Esophagus squamous epithelium (tissue), 5 donors: ENCODE results near the gene NETO1. TPM values are rescaled to one million over a fixed set of nuclear protein-coding genes. Genes with fewer than 3 reads are reported as not detected.

Experiments
- DNase-seq: peaks from one replicate; lab custom pipeline; 2025; lab: John Stamatoyannopoulos, UW
- H3K27ac ChIP-seq, 4 donors: fragments of 200-600 bp; sonication (generic); one replicate each; pipeline ENCODE4 v1.5.1; 2016 to 2019; ENCODE audit warnings: mild to moderate bottlenecking in 1 of 4
- H3K27me3 ChIP-seq, 4 donors: fragments of 200-600 bp; sonication (generic); 1 replicate in 3 of 4; 2 replicates in 1 of 4; pipeline versions ENCODE4 v1.5.1 to v1.6.0; 2017 to 2021; ENCODE audit warnings: antibody characterized with exemption in 1 of 4
- H3K36me3 ChIP-seq, 3 donors: fragments of 200-600 bp; sonication (generic); one replicate each; pipeline ENCODE4 v1.5.1; 2016 to 2019
- H3K4me1 ChIP-seq, 3 donors: fragments of 200-600 bp; sonication (generic); one replicate each; pipeline ENCODE4 v1.5.1; 2017 to 2019
- H3K4me3 ChIP-seq, 4 donors: fragments of 200-600 bp; sonication (generic); 1 replicate in 3 of 4; 2 replicates in 1 of 4; pipeline ENCODE4 v1.5.1; 2016 to 2019; ENCODE audit warnings: mild to moderate bottlenecking in 2 of 4, moderate library complexity in 1 of 4
- H3K9me3 ChIP-seq, 3 donors: fragments of 200-600 bp; sonication (generic); one replicate each; pipeline ENCODE4 v1.5.1; 2016 to 2019
- POLR2A ChIP-seq, 4 donors: fragments of 450-650 bp; IDR thresholded peaks; one replicate each; pipeline ENCODE4 v1.6.1; 2017; ENCODE audit warnings: antibody characterized with exemption in 4 of 4, mild to moderate bottlenecking in 4 of 4, moderate library complexity in 3 of 4
- WGBS, 2 donors: methylation state at CpG; one replicate each; pipeline ENCODE4 v1.1.5; 2018; 5-methylcytosine and 5-hydroxymethylcytosine counted together
- intact Hi-C: fragments of 100-400 bp; cut with DNase I; formaldehyde crosslinking; loops from one replicate; pipeline ENCODE4 v1.15.0; 2022
- total RNA-seq, 4 donors: library from RNA; depleted of rRNA; stranded (reverse); fragments of >200 nt; gene quantifications; one replicate each; pipeline ENCODE4 v1.1.0, GENCODE V29; 2016
- TF ChIP-seq, protein P1 (sequence below), 6 experiments: fragments of 450-650 bp in 4 of 6; fragments of 200-600 bp in 2 of 6; sonication (generic) in 2 of 6; IDR thresholded peaks; one replicate each; pipeline ENCODE4 v1.5.1; 2016 to 2019; ENCODE audit warnings: antibody characterized with exemption in 6 of 6, mild to moderate bottlenecking in 4 of 6, moderate library complexity in 4 of 6
- donor health status: DM: yes; HTN: yes; CAD: no.

Gene NETO1
- total RNA-seq, 4 donors from 2014 or later = 0.76 TPM; not detected in 3

DNA sequence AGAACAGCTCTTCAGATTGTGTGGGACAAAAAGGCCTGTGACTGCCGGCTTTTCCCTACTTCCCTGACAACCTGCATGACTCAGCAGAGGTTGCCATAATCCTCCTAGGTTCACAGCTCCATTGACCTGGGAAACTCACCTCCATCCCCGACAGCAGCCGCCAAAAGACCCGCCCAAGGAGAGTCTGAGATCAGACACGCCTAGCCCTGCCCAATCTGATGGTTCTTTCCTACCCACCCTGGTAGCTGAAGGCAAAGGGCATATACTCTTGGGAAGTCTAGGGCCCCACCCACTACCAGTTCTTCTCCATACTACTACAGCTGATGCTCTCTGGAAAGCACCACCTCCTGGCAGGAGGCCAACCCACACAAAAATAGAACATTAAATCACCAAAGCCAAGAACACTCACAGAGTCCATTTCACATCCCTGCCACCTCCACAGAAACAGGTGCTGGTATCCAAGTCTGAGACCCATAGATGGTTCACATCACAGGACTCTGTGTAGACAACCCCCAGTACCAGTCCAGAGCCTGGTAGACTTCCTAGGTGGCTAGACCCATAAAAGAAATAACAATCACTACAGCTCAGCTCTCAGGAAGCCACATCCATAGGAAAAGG, 140.6 kb downstream of the NETO1 start:
- no peak overlapping the region for H3K4me3 ChIP-seq
- TF ChIP-seq POLR2A (IDR thresholded peaks at IDR 0.05) = no peak
- TF ChIP-seq, protein P1, sequence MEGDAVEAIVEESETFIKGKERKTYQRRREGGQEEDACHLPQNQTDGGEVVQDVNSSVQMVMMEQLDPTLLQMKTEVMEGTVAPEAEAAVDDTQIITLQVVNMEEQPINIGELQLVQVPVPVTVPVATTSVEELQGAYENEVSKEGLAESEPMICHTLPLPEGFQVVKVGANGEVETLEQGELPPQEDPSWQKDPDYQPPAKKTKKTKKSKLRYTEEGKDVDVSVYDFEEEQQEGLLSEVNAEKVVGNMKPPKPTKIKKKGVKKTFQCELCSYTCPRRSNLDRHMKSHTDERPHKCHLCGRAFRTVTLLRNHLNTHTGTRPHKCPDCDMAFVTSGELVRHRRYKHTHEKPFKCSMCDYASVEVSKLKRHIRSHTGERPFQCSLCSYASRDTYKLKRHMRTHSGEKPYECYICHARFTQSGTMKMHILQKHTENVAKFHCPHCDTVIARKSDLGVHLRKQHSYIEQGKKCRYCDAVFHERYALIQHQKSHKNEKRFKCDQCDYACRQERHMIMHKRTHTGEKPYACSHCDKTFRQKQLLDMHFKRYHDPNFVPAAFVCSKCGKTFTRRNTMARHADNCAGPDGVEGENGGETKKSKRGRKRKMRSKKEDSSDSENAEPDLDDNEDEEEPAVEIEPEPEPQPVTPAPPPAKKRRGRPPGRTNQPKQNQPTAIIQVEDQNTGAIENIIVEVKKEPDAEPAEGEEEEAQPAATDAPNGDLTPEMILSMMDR (IDR thresholded peaks at IDR 0.05) = no peak
- no peaks in the 10 kb centered on the region for H3K36me3 ChIP-seq
- no peak for DNase-seq
- no peaks in the 10 kb centered on the region for H3K4me1 ChIP-seq
- WGBS, 2 donors = 40% methylated on average over 2 of the region's 5 CpGs; no CpG with 5 or more reads in 1 of the 2 donors
- no peak overlapping the region for H3K27ac ChIP-seq
- H3K9me3 ChIP-seq = peaks cover 0 to 5% (median 5%) of the 10 kb centered on the region in 3 donors
- no peaks in the 10 kb centered on the region for H3K27me3 ChIP-seq
- intact Hi-C loops = no loop called here

DNA sequence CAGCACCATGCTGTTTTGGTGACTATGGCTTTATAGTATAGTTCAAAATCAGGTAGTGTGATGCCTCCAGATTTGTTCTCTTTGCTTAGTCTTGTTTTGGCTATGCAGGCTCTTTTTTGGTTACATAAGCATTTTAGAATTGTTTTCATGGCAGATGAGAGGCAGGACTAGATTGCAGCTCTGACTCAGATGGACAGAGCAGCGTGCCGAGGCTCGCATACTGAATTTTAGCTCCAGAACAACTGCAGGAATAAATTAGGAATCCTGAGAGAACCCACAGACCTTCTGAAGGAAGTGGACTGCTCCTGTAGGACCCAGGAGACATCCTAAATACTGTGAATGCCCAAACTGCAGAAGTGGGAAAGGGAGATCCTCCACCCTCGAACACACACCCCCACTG, 141.6 kb downstream of the NETO1 start:
- no peaks in the 10 kb centered on the region for H3K36me3 ChIP-seq
- WGBS, 2 donors = 50 to 65% methylated on average over 1 to 4 of the region's 4 CpGs
- H3K27ac ChIP-seq = no peak overlapping the region
- intact Hi-C loops = no loop called here
- H3K9me3 ChIP-seq = peaks cover 0 to 5% (median 5%) of the 10 kb centered on the region in 3 donors
- DNase-seq = no peak
- TF ChIP-seq, protein P1 (IDR thresholded peaks at IDR 0.05) = no peak
- no peak for TF ChIP-seq POLR2A (IDR thresholded peaks at IDR 0.05)
- no peaks in the 10 kb centered on the region for H3K27me3 ChIP-seq
- no peak overlapping the region for H3K4me3 ChIP-seq
- no peaks in the 10 kb centered on the region for H3K4me1 ChIP-seq

DNA sequence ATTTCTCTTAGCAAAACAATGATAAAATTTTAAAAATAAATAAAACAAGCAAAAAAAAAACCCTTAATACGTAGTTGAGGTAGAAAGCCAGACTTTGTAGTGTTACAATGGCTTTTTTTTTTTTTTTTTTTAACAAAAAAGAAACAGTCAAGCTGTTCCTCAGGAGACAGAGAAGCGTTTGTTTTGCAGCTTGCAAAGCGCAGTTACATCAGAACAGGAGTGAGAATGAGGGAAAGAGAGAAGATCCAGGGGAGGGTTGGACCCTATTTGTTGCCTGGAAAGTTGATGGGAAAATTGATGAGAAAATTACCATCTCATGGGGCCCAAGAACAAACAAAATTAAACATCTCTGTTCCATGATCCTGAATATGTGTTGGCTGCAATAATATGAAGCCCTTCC, 146.5 kb downstream of the NETO1 start:
- Histone ChIP-seq H3K27ac (no peak overlapping the region), H3K9me3 (peaks cover 0 to 5% (median 0%) of the 10 kb centered on the region in 3 donors), H3K4me1 (no peaks in the 10 kb centered on the region), H3K27me3 (no peaks in the 10 kb centered on the region), H3K36me3 (no peaks in the 10 kb centered on the region), H3K4me3 (no peak overlapping the region)
- no peak for DNase-seq
- no peak for TF ChIP-seq POLR2A (IDR thresholded peaks at IDR 0.05)
- TF ChIP-seq, protein P1 (IDR thresholded peaks at IDR 0.05) = no peak
- 41 to 48% methylated on average over 3 of the region's 3 CpGs for WGBS, 2 donors
- intact Hi-C loops = no loop called here

DNA sequence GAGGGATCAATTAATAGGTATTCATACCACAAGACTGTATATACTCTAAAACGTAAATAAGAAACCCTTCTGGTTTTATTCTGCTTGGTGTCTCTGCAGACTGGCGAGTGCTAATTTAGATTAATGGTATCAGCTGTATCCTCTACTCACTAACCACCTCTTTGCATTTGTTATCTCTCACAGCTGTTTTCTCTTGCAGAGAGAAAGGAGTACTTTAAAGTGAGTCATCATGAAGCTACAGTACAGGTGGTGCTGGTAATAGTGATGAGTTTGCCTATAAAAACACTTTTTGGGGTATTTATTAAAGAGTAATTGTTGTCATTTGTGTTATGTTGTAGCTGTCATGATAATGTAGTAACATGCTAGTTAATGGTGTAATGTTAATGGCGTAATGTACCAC, 147.7 kb downstream of the NETO1 start:
- no peaks in the 10 kb centered on the region for H3K36me3 ChIP-seq
- no peak for DNase-seq
- TF ChIP-seq POLR2A (IDR thresholded peaks at IDR 0.05) = no peak
- TF ChIP-seq, protein P1 (IDR thresholded peaks at IDR 0.05) = no peak
- intact Hi-C loops = no loop called here
- H3K4me3 ChIP-seq = no peak overlapping the region
- no peaks in the 10 kb centered on the region for H3K4me1 ChIP-seq
- no peaks in the 10 kb centered on the region for H3K27me3 ChIP-seq
- no peaks in the 10 kb centered on the region for H3K9me3 ChIP-seq
- no peak overlapping the region for H3K27ac ChIP-seq
- 44 to 49% methylated on average over 3 of the region's 3 CpGs for WGBS, 2 donors

DNA sequence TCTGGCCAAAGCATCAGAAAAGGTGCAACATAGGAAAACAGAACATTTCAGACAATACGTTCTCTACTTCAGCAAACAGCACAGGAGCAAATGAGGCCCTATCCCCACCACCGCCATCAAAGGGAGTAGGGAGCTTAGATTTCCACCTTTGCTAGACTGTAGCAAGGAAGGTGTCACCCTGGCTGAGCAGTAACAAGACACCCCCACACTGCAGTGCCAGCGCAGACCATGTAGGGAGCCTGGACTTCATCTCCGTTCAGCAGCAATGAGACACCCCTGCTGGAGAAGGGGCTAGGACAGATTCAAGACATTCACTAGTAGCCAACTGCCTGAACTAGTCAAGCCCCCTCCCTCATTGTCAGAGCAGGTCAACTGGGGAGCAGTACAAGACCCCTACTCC, 163.6 kb downstream of the NETO1 start:
- DNase-seq = no peak
- Histone ChIP-seq H3K27ac (no peak overlapping the region), H3K4me3 (no peak overlapping the region), H3K27me3 (no peaks in the 10 kb centered on the region), H3K9me3 (no peaks in the 10 kb centered on the region), H3K4me1 (no peaks in the 10 kb centered on the region), H3K36me3 (no peaks in the 10 kb centered on the region)
- intact Hi-C loops = no loop called here
- TF ChIP-seq, protein P1 (IDR thresholded peaks at IDR 0.05) = no peak
- no peak for TF ChIP-seq POLR2A (IDR thresholded peaks at IDR 0.05)
- WGBS, 2 donors = 66 to 81% methylated on average over 4 of the region's 4 CpGs
